Measurements from ENCODE around the gene ARL15. TPM values are rescaled to one million over a fixed set of nuclear protein-coding genes. Genes with fewer than 3 reads are reported as not detected.
"Not testable (repeated sequence)": the region's sequence is repeated elsewhere in the genome, so short reads cannot be mapped to it uniquely, and the experiment has no call there.

Gene ARL15
- 10.1 and 15.7 TPM in 2 replicates for total RNA-seq (2014; rRNA removed; shearing (Covaris generic))
- polyA plus RNA-seq (2014; cell fraction: nucleus; rRNA removed) = 5.6 and 9.1 TPM in 2 replicates

DNA sequence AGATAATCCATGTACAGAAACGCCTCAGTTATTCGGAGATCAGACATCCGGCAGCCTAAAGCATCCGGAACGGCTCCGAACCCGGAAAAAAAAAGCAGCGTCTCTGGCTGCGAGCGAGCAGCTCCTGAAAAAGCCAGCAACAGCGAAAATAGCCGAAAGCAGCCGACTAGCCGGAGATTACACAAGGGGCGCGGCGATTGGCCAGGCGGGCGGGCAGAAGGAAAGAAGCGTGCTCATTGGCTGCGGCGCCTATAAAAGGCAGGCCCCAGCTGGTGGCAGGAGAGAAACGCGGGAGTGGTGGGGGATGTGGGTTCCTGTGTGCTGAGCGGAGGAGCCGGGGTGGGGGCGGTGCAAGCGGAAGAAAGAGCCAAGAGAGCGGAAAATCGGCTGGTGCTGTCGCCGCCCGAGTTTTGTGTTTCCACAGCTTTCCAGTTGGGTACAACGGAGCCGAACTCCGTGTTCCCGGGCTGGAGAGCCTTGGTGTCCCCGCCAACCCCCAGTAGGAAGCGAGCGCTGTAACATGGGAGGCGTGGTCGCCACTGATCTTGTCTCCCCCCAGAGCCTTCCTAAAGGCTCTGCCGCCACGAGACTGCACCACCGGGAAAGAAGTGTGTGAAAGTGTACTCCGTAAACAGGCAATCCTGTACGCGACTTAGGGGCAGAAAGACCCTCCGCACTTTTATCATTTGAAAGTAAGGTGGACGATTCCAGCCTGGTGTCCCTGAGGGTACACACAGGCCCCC, at the start of gene ARL15:
Gene ARL15 (minus strand): TSS at position 141 of the 743 bp plus-strand sequence.
- peak; percentile 97 for DNase-seq (ENCODE audit: extremely low read depth, low read depth)

DNA sequence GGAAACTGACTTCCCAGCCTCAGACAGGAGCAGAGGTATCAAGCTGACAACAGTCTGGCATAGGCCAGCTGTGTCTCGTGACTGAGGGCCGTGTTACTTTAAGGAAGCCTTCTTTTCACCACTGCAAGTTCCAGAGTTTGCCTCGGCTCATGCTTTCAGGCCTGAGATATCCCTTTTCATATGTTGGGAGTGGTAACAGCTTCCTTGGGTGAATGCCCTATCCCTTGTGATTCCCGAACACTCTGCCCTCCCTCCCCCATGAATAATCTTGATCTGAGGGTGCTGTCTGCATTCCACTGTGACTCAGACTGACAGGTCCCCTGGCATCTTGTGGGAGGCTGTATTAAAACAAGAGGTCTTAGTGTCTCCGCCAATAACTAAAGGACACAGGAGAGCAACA, 49.7 kb upstream of the ARL15 start:
- DNase-seq (ENCODE audit: extremely low read depth, low read depth) = no peak

DNA sequence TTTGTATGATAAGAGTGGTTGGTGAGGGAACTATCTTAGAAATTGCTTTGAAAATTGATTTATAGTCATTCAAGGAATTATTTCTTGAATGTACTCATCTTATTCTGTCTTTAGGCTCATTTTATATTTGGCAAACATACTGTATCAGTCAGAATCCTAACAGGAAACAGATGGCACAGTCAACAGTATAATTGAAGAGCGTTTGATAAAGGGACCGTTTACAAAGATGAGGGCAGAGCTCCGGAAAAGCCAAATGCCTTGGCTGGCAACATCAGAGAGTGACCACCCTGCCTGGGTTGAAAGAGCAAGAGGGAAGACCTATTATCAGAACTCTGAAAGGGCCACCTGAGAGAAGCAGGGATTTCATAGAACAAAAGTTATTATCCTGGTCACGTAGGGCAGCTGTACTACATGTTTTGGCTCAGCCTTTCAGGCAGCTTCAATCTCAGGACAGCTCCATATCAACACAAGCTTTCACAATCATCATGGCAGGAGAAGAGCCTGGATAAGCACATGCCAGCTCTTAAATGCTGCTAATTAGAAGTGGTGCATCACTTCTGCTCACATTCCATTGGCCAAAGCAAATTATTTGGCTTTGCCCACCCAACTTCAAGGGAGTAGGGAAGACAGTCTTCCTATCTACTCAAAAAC, 47.2 kb upstream of the ARL15 start:
- no peak for DNase-seq (ENCODE audit: extremely low read depth, low read depth)

DNA sequence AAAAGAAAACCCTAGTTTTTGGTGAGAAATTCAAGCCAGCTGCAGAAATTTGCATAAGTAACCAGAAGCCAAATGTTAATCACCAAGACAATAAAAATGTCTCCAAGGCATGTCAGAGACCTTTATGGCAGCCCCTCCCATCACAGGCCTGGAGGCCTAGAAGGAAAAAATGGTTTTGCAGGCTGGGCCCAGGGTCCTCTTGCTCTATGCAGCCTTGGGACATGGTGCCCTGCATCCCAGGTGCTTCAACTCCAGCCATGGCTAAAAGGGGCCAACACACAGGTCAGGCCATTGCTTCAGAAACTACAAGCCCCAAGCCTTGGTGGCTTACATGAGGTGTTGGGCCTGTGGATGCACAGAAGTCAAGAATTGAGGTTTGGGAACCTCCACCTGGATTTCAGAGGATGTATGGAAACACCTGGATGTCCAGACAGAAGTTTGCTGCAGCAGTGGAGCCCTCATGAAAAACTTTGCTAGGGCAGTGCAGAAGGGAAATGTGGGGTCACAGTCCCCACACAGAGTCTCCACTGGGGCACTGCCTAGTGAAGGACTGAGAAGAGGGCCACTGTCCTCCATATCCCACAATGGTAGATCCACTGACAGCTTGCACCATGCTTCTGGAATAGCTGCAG, 43.7 kb upstream of the ARL15 start:
- DNase-seq (ENCODE audit: extremely low read depth, low read depth) = not testable (repeated sequence)

GRCh38 chr5:54352580-54352979, 42.2 kb upstream of the ARL15 start:
- not testable (repeated sequence) for DNase-seq (ENCODE audit: extremely low read depth, low read depth)

DNA sequence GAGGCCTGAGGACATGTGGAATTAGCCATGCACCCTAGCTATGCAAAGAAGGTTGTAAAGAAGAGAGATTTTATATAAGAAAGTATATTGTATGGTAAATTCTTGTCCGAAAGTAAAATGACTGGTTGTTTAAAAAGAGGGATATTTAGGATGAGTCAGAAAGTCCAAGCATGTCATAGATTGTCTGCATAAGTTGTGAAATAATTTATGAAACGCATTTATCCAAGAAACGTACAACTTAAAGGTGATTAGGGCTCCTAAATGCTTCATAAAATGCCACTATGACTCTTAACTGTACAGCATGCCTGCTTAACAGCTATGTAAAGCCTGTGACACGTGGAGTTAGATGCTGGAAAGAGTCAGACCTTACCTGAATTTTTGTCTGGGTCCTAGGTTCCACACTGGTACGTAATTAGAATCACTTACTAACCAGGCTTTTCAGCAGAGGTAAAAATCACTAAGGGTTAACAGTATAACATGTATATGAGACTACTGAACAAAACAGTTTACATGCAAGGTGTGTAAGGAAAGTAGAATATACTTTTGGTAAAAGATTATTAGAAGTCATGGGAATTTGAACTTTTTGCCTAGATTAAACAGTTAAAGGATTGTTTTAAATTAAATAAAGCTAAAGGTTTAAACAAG, 37.0 kb upstream of the ARL15 start:
- DNase-seq (ENCODE audit: extremely low read depth, low read depth) = no peak

- no peak for DNase-seq (ENCODE audit: extremely low read depth, low read depth)
Measured at GRCh38 chr5:54344653-54345052, 34.3 kb upstream of the ARL15 start.

DNA sequence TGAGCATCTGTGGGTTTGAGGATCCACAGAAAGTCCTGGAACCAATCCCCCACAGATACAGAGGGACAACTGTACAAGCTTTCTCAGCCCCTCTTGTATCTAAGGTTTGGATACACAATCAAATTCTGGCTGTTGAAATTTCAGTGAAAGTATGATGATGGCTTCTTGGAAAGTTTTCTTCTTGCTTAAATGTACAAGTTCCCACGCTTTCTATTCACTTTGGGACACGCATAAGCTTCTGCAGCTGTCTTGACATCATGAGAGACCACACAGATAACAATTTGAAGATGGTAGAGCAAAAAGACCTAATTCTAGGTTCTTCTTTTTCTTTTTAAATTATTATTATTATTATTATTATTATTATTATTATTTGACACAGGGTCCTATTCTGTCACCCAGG, 31.6 kb upstream of the ARL15 start:
- no peak for DNase-seq (ENCODE audit: extremely low read depth, low read depth)

DNA sequence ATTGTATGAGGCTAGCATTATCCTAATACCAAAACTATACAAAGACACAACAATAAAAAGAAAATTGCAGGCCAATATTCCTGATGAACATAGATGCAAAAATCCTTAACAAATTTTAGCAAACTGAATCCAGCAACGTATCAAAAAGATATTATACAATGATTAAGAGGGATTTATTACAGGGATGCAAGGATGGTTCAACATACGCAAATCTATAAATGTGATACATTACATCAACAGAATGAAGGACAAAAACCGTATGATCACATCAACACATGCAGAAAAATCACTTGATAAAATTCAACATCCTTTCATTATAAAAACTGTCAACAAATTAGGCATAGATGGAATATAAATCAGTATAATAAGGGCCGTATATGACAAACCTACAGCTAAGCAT, 27.1 kb upstream of the ARL15 start:
- DNase-seq (ENCODE audit: extremely low read depth, low read depth) = no peak

DNA sequence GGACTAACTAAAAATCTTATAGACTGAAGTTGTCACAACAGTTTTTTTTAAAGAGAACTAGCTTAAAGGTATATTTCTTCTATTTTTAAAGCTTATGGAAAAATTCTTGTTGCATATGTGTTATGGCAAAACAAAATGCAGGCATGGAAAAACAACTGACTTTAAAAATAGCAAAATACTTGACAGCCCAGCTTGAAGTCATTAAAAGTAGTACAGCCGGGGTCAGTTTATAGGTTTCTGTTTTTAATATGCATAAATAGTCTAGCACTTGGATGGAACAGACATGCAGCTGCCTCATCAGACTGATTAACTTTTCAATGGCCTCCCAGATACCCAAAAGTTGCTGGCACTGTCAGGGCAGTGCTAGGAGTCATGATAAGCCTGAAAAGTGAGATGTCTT, 22.3 kb upstream of the ARL15 start:
- DNase-seq (ENCODE audit: extremely low read depth, low read depth) = no peak

DNA sequence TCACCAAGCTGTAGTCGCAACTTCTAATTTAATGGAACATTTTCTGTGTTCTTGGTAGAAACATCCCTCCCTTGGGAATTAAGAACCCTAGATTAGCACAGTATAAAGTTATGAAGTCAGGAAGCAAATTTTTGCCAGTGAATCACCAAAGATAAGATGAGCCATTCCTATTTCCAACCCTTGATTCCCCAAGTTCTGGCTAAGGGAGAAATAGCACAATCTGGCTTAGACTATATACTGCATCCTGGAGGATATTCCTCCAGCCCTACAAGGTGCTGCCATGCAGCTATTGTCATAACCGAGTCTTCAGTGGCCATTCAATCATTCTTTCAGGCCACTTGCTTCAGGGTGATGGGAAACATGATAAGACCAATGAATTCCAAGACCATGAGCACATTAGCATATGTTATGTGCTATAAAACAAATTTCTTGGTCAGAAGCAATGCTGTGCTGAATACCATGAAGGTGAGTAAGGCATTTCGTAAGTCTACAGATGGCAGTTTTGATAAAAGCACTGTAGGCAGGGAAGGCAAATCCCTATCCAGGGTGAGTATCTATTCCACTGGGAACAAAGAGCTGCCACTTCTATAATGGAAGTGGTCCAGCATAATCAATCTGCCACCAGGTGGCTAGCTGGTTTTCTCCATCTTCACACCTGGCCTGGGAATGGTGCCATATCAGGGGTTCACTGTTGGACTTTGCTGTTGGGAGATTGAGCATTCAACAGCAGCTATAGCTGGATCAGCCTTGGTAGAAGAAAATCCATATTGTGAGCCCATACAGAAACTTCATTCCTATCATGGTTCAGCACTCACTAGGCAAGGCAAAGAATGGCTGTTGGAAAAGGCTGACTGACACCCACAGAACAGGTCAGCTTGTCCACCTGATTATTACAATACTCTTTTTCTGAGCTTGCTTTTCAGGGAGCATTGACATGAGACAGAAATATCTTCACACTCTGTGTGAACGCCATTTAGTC, 19.6 kb upstream of the ARL15 start:
- no peak for DNase-seq (ENCODE audit: extremely low read depth, low read depth)

GRCh38 chr5:54326662-54327270, 16.4 kb upstream of the ARL15 start:
- no peak for DNase-seq (ENCODE audit: extremely low read depth, low read depth)

DNA sequence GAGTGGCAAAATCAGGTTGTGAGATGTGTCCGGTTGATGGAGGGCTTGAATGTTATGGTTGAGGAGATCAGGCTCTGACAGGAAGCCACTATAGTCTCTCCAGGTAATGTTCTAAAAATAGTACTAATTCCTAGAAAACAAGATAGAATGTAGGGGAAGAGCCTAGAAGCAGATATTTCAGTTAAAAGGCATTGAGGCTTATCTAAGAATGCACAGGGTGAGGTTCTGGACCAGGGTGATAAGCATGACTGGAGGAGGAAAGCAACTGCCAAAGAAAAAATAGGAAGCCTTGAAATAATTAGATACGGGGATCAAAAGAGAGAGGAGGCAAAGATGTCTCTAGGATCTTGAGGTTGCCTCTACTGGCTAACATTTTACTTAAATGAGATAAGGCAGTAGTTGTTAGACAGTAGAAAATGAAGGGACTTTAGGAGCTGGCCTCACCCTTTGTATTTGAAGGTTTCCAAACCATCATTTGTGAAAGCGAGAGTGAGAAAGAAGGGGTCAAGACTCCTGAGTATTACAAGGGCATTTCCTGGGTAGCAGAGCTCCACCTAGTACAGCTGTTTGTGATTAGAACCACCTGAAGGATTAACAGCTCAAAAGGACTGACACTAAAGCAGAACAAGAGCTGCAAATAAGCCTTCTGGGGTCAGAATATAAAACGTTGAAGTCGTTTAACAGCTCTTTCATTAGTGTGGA, 15.4 kb upstream of the ARL15 start:
- no peak for DNase-seq (ENCODE audit: extremely low read depth, low read depth)

- DNase-seq (ENCODE audit: extremely low read depth, low read depth) = no peak
Measured at GRCh38 chr5:54325272-54325609, 14.9 kb upstream of the ARL15 start.

DNA sequence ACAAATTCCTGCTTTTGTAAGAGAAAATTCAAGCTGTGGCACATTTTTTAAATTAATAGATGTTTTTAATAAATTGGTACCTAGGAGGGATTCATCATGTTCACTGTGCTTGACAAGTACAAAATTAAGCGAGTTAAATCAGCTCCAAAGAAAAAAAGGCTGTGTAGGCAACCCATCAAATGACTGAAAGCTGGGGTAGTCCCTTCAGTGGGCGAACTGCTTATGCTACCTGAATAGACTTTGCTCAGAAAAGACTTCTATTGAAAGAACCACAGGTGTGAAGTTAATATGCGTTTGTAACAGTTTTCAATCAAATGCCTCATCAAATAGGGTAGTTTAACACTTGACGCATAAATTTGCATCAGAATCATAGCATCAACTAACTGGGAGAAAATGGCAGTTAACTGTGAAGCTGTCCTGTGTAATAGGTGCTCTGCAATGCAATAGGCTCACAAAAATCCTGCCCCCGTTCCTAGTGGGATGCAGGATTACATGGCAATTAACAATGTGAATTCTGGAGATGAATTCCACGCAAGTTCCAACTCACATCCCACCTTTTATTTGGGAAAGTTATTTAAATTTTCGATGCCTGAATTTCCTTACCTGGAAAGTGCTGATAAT, 14.4 kb upstream of the ARL15 start:
- no peak for DNase-seq (ENCODE audit: extremely low read depth, low read depth)

- DNase-seq (ENCODE audit: extremely low read depth, low read depth) = no peak
Measured at GRCh38 chr5:54323495-54323894, 13.1 kb upstream of the ARL15 start.

DNA sequence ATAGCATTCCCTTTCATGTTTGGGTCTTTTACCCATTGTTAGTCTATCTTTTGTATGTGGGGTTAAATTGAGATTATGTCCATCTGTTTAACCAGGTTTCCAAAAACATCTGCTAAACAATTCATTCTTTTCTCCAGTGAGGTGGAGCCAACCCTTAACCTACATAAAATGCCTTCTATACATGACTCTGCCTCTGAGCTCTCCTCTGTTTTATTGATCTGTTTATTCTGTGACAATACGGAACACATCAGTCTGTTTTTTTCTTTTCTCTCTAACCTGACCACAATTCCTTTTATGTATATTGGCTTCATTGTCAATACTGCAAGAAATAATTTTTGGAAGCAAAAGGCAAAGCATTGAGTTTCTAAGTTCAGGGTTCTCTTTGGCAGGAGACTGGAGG, 9.9 kb upstream of the ARL15 start:
- no peak for DNase-seq (ENCODE audit: extremely low read depth, low read depth)

GRCh38 chr5:54317511-54318260, 7.3 kb upstream of the ARL15 start:
- DNase-seq (ENCODE audit: extremely low read depth, low read depth) = no peak

Data from NCI-H460 (cell line).